ENCODE data around the gene LILRB5.
"Not testable (repeated sequence)": the region's sequence is repeated elsewhere in the genome, so short reads cannot be mapped to it uniquely, and the experiment has no call there.

LILRB5 gene

DNA sequence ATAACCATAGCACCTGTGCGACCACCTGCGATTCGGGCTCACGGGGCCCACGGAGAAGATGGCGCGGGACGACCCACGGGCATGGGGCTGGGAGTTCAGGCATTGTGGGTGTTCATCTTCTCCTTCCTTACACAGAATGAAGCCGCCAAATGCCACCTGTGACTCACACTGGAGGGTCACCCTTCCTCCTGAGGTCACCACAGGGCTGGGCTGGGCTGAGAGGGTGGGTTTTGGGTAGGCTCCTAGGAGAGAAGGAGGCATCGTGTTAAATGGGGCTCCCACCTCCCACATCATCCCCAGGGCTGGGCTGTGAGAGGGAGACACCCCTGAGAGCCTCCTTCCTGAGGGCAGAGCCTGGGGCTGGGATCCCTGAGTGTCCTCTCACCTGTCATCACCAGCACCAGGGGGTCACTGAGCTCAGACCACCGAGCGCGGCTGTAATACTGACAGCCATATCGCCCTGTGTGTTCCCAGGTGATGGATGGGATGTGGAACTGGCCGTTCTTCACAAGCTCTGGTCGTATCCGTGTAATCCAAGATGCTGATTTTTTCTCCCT is 22.4 kb upstream of the LILRB5 start:
- no peak for DNase-seq (ENCODE audit: low read depth)
- H3K4me3 ChIP-seq (ENCODE audit: low read length) = no peak overlapping the region
- TF ChIP-seq, protein P1, sequence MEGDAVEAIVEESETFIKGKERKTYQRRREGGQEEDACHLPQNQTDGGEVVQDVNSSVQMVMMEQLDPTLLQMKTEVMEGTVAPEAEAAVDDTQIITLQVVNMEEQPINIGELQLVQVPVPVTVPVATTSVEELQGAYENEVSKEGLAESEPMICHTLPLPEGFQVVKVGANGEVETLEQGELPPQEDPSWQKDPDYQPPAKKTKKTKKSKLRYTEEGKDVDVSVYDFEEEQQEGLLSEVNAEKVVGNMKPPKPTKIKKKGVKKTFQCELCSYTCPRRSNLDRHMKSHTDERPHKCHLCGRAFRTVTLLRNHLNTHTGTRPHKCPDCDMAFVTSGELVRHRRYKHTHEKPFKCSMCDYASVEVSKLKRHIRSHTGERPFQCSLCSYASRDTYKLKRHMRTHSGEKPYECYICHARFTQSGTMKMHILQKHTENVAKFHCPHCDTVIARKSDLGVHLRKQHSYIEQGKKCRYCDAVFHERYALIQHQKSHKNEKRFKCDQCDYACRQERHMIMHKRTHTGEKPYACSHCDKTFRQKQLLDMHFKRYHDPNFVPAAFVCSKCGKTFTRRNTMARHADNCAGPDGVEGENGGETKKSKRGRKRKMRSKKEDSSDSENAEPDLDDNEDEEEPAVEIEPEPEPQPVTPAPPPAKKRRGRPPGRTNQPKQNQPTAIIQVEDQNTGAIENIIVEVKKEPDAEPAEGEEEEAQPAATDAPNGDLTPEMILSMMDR (conservative IDR thresholded peaks at IDR 0.05; ENCODE audit: low read length) = no peak

DNA sequence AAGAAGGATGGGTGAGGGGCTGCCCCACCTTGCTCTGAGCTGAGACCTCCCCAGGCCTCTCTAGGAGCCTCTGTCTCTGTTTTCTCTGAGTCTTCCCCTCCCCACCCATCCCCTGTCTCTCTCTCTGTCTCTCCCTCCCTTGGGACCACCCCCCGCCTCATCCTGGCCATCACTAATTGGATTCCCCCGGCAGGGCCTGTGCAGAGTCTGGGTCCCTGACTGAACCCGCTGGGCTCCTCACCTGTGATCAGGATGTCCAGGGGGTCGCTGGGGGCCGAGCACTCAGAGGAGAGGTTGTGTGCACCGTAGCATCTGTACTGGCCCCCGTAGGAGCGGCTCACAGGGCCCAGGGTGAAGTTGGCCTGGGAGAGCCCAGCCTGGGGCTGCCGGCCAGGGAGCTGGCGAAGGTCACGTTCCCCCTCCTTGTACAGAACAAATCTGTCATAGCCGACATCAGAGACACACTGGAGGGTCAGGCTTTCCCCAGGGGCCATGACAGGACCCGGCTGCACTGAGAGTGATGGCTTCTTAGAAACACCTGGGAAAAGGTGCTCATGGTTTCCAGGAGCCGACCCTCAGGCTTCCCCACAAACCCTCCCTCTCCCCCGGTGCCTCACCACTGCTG is 21.6 kb upstream of the LILRB5 start:
- not testable (repeated sequence) for DNase-seq (ENCODE audit: low read depth); H3K4me3 ChIP-seq (ENCODE audit: low read length)

DNA sequence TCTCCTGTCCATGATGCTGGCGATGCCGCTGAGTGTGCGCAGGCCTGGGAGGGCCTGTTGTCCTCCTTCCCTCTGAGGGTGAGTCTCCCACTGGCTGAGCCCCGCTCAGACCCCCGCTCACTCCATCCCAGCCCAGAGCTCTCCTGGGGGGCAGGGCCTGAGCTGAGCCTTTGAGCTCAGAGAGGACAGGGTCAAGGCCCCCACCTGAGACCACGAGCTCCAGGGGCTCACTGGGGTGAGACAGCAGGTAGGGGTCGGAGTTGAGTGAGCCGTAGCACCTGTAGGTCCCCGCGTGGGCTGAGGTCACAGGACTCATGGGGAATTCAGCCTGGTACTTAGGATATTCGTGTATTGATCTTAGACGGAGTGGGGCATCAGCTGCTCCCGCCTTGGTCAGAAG is 21.0 kb upstream of the LILRB5 start:
- not testable (repeated sequence) for H3K4me3 ChIP-seq (ENCODE audit: low read length)

DNA sequence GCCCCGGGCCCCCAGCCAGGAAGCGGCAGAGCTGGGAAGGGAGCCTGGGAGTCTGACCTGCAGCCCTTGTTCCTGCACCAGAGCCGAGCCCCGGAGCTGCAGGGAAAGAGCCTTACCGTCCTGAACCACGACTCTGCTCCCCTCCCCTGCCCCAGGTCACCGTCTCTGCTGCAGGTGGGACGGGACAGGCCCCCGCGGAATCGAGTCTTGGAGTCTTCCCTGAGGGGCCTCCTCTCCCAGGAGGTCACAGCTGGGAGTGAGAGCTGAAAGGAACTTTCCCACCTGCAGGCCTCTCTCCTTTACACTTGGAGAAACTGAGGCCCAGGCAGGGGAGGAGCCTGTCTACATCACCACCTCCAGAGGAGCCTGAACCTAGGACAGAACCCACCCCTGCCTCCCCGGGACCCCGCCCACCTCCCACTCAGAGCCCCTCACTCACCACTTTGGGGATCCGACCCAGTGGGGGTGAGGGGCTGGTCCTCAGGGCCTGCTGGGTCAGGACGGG is 20.1 kb upstream of the LILRB5 start:
- not testable (repeated sequence) for DNase-seq (ENCODE audit: low read depth); H3K4me3 ChIP-seq (ENCODE audit: low read length)

More for the DNA sequence above, 21.0 kb upstream of the LILRB5 start:
- not testable (repeated sequence) for DNase-seq (ENCODE audit: low read depth)

DNA sequence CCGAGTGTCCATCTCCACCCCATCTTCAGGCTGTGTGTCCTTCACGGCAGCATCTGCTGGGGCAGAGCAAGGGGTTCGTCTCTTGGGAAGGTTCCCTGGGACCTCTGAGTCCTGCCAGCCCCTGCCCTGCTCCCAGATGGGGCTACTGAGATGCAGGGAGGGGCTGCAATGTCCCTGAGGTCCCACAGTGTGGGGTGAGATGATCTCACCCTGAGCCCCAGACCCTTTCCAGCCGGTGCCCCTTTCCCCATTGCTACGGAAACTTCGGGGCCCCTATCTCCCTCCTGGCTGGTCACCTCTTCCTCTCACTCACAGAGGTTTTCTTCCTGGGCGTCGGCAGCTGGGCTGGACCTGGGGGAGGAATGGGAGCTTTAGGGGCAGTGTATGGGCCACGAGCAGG is 18.9 kb upstream of the LILRB5 start:
- no peak for DNase-seq (ENCODE audit: low read depth)
- TF ChIP-seq, protein P1 (conservative IDR thresholded peaks at IDR 0.05; ENCODE audit: low read length) = no peak

DNA sequence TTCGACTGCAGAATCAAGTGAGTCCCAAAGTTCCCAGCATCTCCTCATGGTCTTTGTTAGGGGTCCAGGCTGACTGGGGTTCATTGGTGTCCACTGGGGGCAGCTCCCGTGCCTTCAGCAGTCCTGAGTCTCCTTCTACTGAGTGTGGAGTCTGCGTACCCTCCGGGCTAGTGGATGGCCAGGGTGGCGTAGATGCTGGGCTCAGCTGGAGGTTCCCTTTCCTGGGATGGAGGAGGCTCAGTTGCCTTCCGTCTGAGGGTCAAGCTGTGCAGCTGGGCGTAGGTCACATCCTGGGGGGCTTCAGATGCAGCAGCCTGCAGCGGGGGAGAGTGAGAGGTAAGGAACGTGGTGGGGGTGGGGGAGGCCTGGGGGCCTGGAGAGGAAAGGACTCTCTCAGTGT is 17.4 kb upstream of the LILRB5 start:
- not testable (repeated sequence) for H3K4me3 ChIP-seq (ENCODE audit: low read length); DNase-seq (ENCODE audit: low read depth)

More for the DNA sequence above, 18.9 kb upstream of the LILRB5 start:
- no peak overlapping the region for H3K4me3 ChIP-seq (ENCODE audit: low read length)

DNA sequence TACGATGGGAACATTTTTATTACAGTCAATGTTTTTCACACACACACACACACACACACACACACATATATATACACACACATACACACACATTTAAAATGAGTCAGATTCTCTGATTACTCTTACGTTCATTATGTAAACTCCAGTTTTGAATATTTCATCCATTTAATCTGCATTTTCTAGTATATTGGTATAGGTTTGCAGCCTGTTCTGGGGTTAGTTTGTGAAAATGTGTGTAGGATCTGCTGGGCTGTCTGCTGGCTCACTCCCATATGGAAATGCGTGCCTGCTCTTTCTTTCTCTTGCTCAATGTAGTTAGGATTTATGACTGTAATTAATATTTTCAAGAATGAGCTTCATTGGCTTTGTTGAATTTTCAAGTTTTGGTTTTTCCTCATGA is 16.7 kb upstream of the LILRB5 start:
- no peak overlapping the region for H3K4me3 ChIP-seq (ENCODE audit: low read length)
- TF ChIP-seq, protein P1 (conservative IDR thresholded peaks at IDR 0.05; ENCODE audit: low read length) = no peak
- DNase-seq (ENCODE audit: low read depth) = no peak

DNA sequence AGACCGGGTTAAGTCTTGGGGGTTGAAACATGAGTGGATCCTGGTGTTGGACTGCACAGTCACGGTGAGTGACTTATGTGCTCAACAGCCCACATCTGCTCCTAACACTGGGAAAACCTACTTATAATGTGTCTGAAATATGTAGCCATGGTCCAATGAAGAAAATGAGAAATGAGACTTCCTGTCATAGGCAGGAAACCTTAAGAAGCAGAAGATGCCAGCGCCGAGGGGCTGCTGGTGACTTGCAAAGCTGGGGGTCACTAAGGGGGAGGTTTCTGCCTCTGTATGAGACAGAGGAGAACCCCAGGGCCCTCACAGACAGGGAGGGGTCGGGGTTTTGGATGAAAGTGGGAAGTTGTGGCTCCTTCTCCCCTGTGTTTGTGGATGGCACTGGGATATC is 15.1 kb upstream of the LILRB5 start:
- DNase-seq (ENCODE audit: low read depth); H3K4me3 ChIP-seq (ENCODE audit: low read length): not testable (repeated sequence)

DNA sequence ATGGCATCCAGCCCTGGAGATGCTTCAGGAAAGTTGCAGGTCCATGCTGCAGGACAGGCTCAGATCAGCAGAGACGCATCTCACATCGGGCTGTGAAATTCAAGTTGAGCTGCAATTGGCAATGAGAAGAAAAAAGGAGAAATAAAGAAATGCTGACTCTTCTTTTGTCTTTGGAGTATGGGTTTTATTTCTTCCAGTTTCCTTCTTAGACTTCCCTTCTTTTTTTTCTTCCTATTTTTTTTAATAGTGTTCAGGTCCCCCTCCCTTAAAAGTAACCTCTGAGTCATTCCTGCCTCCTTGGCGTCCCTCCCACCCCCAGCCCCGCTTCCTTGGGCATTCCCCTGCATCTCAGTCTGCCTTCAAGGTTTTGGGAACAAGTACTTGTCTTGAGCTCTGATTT is 14.5 kb upstream of the LILRB5 start:
- not testable (repeated sequence) for DNase-seq (ENCODE audit: low read depth)

DNA sequence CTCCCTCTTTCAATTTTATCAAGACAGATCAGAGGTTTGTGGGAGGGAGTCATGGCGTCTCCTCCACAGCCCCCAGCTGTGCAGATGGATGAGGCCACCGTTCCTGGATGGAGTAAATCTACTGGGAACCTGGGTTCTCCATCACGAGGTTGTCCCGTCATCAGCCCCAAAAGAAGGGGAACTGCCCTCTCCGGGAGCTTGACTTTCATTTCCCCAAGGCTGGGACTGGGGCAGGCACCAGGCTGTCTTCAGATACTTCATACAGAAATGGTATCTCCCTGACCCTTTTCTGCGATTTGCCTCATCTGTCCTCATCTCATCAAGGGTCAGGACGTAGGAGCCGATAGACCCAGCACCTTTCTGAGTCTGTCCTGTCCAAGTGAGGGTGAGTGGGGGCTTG is 14.0 kb upstream of the LILRB5 start:
- no peak overlapping the region for H3K4me3 ChIP-seq (ENCODE audit: low read length)
- TF ChIP-seq, protein P1 (conservative IDR thresholded peaks at IDR 0.05; ENCODE audit: low read length) = no peak
- DNase-seq (ENCODE audit: low read depth) = no peak

More for the DNA sequence above, 14.5 kb upstream of the LILRB5 start:
- H3K4me3 ChIP-seq (ENCODE audit: low read length) = not testable (repeated sequence)

Data from AG10803 (cell line).